GM12801 (cell line): ENCODE results near the gene SOS1.

Experiments
- TF ChIP-seq, protein P1 (sequence below): IDR thresholded peaks from one replicate; pipeline ENCODE4 v1.5.1; 2011; ENCODE audit warnings: control low read depth; ENCODE audit not compliant: insufficient read length; ENCODE audit errors: extremely low read depth

Gene SOS1

DNA sequence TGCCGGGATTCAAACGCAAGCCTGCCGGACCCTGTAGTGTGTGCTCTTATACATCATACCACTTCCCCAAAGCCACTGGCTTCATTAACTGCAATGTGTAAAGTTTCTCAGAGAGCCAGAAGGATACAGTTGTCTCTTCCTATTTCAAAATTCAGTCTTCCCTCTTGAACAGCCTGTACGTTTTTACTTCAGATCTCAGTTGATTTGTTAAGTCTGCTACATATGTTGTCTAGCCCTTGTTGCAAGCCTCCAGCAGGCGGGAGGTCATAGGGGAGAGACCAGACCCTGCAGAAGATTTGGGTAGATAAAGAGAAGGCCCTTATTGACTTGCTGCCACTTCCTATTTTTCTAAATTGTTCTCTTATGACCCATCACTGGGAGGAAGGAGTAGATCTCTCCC, 174.9 kb downstream of the SOS1 start:
- TF ChIP-seq, protein P1, sequence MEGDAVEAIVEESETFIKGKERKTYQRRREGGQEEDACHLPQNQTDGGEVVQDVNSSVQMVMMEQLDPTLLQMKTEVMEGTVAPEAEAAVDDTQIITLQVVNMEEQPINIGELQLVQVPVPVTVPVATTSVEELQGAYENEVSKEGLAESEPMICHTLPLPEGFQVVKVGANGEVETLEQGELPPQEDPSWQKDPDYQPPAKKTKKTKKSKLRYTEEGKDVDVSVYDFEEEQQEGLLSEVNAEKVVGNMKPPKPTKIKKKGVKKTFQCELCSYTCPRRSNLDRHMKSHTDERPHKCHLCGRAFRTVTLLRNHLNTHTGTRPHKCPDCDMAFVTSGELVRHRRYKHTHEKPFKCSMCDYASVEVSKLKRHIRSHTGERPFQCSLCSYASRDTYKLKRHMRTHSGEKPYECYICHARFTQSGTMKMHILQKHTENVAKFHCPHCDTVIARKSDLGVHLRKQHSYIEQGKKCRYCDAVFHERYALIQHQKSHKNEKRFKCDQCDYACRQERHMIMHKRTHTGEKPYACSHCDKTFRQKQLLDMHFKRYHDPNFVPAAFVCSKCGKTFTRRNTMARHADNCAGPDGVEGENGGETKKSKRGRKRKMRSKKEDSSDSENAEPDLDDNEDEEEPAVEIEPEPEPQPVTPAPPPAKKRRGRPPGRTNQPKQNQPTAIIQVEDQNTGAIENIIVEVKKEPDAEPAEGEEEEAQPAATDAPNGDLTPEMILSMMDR, result no peak

DNA sequence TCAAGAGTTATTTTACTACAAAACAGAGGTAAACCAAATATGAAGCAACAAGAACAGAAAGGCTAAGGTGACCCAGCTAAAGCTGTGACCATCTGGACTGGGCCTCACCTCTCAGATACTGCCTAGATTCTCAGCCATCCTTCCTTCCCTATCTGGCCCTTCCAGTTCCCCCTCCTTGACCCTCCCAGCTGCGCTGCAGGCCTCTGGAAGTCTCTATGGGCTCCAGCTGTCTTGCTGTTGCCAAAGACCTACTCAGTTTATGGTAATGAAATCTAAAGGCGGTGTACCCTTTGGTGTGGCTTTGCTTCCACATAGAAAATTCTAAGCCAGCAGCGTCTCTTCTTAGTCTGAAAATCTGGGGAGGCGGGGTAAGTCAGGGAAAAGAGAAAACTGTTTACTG, 175.5 kb downstream of the SOS1 start:
- TF ChIP-seq, protein P1, result no peak

DNA sequence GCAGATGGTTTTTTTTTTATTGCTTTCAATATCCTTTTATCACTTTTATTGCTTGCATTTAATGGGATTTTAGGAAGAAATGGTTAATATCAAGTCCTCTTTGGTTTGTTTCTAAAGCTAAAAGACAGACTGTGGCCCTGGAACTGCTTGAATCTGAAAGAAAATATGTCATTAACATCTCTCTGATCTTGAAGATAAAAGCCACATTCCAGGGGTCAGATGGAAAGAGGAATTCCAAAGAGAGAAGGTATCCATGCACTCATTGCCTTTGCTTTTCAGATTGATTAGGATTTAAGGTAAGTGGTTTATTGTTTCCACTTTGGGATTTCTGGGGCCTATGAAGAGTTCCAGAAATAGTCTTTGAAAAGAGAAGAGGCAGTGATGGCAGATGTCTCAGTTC, 177.1 kb downstream of the SOS1 start:
- TF ChIP-seq, protein P1, result no peak

DNA sequence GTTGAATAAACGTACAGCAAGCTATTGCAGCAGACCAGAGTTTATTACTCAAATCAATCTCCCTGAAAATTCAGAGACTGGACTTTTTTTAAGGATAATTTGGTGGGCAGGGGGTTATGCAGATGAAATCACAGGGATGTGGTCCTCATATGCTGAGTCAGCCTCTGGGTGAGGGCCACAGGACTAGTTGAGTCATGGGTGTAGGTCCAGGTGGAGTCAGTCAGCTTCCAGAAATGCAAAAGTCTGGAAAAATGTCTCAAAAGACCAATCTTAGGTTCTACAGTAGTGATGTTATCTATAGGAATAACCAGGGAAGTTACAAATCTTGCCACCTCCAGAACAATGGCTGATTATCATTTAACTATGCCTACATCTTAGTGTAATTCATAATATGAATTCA, 180.1 kb downstream of the SOS1 start:
- TF ChIP-seq, protein P1, result no peak

DNA sequence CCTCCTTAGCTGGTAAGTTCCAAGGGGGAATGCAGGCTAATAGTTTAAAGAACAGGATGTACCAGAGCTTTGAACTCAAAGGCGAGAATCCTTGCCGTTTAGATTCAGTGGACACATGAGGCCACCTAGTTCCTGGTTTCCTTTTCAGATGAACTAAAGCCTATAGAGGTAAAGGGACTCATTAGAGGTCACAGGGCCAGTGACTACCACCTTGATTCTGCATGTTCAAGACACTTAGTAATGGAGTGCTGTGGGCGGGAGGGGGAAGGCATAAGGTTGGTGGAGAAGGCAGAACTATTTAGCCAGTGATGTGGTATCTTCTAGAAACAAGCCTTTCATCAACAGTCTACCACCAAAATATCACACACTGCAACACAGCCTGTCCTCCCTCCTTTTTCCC, 183.3 kb downstream of the SOS1 start:
- TF ChIP-seq, protein P1, result no peak

DNA sequence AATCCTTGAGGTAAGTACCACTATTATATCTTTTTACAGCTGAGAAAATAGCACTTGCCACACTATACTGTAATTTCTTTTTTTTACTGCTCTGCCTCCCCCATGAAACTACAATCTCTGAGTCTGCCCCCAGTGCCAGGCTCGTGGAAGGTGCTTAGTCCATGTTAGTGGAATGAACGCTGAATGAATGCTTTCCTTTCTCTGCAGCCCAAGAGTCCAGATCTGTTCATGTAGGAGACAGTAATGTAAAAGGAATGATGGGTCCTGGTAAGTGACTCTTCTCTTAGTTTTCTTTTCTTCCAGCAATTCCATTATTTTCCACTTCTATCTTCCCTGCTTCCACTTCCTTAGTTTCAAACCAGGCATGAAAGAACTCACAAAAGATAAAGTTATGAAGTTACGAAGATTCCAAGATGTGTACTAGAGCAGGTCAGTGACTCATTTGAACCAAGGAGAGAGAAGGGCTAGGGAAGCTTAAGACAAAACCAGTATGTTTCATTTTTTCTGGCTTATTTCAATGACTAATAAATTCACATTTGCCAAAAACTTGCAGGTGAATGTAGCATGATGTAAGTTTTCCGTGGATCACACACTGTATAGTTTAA, 185.2 kb downstream of the SOS1 start:
- TF ChIP-seq, protein P1, result no peak

DNA sequence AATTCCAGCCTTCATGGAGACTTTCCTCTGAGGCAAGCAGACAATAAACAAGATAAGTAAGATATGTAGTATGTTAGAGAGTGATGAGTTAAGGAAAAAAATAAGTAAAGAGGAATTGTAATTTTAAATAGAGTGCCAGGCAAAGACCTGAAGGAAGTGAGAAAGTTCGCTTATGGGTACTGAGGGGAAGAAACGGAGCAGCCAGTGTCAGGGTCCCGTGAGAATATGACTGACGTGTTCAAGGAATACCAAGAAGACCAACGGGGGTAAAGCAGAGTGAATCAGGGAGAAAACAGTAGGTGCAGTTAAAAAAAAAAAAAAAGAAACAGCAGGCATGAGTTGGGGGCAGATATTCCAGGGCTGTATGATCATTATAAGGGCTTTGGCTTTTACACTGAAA, 186.1 kb downstream of the SOS1 start:
- TF ChIP-seq, protein P1, result no peak

DNA sequence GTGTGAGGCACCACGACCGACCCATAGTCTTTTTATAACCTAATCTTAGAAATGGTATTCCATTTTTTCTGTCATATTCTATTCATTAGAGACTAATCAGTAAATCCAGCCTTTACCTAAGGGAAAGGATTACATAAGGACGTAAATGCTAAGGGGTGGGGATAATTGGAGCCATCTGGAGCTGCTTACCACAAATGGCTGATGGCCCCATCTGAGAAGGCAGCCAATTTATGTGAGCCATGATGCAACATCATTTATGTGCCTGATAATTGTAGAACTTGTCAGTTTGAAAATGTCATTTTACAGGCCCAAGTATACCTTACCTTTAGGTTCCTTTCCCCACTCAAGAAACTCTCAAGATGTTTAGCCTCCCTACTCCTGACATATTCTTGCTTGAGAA, 187.2 kb downstream of the SOS1 start:
- TF ChIP-seq, protein P1, result no peak
